Measurements from ENCODE around the gene KRT8.

The KRT8 gene

DNA sequence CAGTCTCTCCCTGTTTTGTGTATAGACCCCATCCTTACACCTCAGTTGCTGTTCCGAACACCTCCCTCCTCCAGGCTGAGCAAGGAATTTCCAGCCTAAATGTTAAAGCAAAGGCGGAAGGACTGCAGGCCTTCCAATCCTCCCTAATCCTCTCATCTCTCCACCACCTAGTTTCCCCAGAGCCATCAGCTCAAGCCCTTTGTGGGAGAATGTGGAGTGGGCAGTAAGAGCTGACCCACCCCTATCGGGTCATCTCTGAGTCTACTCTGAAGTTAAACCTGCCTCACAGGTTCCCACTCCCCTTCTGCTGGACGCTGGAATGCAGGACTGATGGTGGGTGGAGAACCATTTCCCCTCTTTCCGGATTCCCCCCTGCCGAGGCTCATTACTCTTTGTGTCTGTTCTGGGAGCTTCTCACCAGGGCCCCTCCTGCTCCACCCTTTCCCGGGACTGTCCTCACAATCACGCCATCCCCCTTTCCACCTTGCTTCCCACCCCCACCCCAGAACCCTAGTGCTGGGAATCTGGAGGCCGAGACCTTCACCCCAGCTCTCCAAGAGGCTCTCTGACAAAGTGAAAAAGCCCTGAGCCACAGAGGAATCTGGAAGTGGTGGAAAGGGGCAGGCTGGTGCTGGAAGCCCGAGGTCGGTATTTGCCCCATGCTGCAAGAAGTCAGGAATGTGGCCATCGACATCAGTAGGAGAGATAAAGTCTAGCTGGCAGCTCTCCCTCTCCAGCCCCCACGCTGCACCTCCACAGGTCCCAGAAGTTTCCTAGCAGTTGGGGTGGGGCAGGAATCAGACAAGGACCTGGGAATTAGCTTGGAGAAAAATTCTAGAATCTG is 40.7 kb upstream of the KRT8 start:
- Histone ChIP-seq H3K27me3 (replicated peaks; ENCODE audit: control insufficient read depth, insufficient read depth, low read length) (peaks cover 47% of the 10 kb centered on the region), H3K4me3 (ENCODE audit: low read length) (no peak overlapping the region)
- DNase-seq (ENCODE audit: low read depth) = peak; percentile 63

DNA sequence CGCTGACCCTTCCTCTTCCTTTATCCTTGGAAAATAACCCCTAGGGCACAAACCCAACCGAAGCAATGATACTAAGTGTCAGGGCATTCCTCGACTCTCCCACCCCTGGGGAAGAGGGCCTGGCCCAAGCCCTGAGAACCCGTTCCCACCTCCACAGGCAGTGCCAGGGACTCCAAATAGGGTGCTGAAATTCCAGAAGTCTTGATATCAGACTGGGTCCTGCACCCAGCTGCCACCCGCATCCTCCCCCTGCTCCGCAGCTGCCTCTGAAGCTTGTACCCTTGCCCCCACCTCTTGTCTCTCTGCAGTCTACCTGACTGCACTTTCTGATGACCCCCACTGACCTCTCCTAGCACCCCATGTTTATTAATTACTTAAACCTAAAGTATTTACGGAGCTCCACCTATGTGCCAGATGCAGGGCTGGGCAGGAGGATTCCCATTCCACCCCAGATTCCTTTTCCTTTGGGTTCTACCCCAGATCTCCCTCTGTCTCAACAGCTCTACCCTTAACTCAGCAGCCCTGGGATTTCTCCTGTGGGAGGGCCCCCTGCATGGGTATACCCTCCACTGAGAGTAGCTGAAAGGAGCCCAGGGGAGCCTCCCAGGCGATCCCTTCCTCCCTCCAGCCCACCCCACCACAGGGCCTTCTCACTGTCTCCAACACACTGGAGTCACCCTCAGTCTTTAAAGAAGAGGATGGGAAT is 40.0 kb upstream of the KRT8 start:
- Histone ChIP-seq H3K4me3 (ENCODE audit: low read length) (no peak overlapping the region), H3K9me3 (ENCODE audit: control insufficient read depth, low read length) (no peaks in the 10 kb centered on the region), H3K4me1 (ENCODE audit: control insufficient read depth, insufficient read depth, low read length) (peaks cover 14% of the 10 kb centered on the region), H3K9ac (ENCODE audit: low read length) (no peak overlapping the region), H3K27me3 (replicated peaks; ENCODE audit: control insufficient read depth, insufficient read depth, low read length) (peaks cover 39% of the 10 kb centered on the region), H3K36me3 (ENCODE audit: control insufficient read depth, insufficient read depth, low read length, severe bottlenecking) (no peaks in the 10 kb centered on the region)
- no peak for DNase-seq (ENCODE audit: low read depth)

More for the DNA sequence above, 40.7 kb upstream of the KRT8 start:
- Histone ChIP-seq H3K4me1 (ENCODE audit: control insufficient read depth, insufficient read depth, low read length) (peaks cover 14% of the 10 kb centered on the region), H3K9me3 (ENCODE audit: control insufficient read depth, low read length) (no peaks in the 10 kb centered on the region), H3K9ac (ENCODE audit: low read length) (no peak overlapping the region), H3K36me3 (ENCODE audit: control insufficient read depth, insufficient read depth, low read length, severe bottlenecking) (no peaks in the 10 kb centered on the region)

DNA sequence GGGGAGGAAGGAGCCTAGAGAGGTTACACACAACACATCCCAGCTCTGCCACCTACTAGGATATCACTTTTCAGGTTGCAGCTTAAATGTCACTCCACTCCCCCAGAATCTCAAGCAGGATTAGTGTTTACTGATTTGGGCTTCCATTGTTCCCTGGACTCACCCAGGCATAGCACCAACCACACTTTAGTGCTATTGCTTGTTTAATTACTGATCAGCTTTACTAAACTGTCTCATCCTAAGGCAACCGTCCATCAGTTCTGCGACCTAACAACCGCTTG is 38.0 kb upstream of the KRT8 start:
- Histone ChIP-seq H3K4me1 (ENCODE audit: control insufficient read depth, insufficient read depth, low read length) (peaks cover 14% of the 10 kb centered on the region), H3K9me3 (ENCODE audit: control insufficient read depth, low read length) (no peaks in the 10 kb centered on the region), H3K4me3 (ENCODE audit: low read length) (no peak overlapping the region), H3K36me3 (ENCODE audit: control insufficient read depth, insufficient read depth, low read length, severe bottlenecking) (no peaks in the 10 kb centered on the region), H3K27me3 (replicated peaks; ENCODE audit: control insufficient read depth, insufficient read depth, low read length) (peaks cover 33% of the 10 kb centered on the region), H3K9ac (ENCODE audit: low read length) (no peak overlapping the region)
- no peak for DNase-seq (ENCODE audit: low read depth)

DNA sequence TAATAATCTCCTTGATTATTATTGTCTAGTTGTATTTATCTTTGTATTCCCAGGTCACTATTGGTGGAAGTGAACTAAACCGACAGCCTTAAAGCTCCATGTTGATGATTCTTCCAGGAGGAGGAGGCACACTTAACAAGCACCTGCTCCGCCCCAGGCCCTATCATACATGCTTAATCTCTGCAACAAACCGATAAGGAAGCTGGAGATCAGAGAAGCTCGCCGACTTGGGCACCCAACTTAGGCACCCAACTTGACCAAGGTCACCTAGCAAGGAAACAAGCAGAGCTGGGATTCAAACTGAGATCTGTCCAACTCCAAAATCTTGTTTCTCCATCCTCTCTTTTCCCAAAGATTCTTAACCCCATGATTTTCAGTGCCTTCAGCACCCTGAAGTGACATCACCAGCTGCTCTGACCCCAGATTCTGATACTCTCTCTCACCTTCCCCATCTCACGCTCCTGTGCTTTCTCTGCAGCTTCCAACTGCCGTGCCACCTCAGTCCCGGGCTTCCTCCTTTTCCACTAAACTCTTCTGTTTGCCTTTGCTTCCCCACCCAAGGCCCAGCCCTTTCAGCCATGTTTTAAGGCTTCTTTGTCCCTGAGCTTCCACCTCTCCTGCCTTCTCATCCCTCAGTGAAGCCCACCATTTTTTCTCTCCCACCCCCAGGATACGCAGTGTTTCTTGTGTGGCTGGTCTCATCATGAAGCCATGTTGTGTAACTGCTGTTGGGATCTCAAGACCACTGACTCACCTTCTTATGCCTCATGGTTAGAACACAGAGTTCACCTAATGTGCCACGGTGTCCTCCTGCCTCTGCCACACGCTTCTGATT is 37.4 kb upstream of the KRT8 start:
- Histone ChIP-seq H3K9me3 (ENCODE audit: control insufficient read depth, low read length) (no peaks in the 10 kb centered on the region), H3K9ac (ENCODE audit: low read length) (no peak overlapping the region), H3K4me1 (ENCODE audit: control insufficient read depth, insufficient read depth, low read length) (peaks cover 14% of the 10 kb centered on the region), H3K36me3 (ENCODE audit: control insufficient read depth, insufficient read depth, low read length, severe bottlenecking) (no peaks in the 10 kb centered on the region), H3K27me3 (replicated peaks; ENCODE audit: control insufficient read depth, insufficient read depth, low read length) (peaks cover 33% of the 10 kb centered on the region), H3K4me3 (ENCODE audit: low read length) (no peak overlapping the region)
- no peak for DNase-seq (ENCODE audit: low read depth)

DNA sequence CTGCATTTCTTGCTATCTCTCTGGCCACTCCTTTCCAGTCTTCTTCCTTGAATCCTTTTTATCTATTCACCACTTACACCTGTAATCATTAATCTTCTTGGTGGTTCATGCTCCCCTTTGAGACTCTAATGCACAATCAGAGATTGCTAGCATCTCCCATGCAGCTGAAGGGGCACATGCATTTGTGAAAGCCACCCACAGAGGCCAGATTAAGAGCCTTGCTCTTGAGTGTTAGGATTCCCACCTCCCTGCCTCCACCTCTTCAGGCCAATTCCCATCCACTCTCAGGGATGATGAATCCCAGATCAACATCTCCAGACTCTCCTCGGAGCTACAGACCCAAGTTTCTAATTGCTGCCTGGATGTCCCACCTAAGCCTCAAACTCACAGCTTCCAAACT is 24.7 kb upstream of the KRT8 start:
- Histone ChIP-seq H3K36me3 (ENCODE audit: control insufficient read depth, insufficient read depth, low read length, severe bottlenecking) (no peaks in the 10 kb centered on the region), H3K27me3 (replicated peaks; ENCODE audit: control insufficient read depth, insufficient read depth, low read length) (no peaks in the 10 kb centered on the region), H3K9me3 (ENCODE audit: control insufficient read depth, low read length) (no peaks in the 10 kb centered on the region), H3K4me3 (ENCODE audit: low read length) (no peak overlapping the region), H3K4me1 (ENCODE audit: control insufficient read depth, insufficient read depth, low read length) (peaks cover 30% of the 10 kb centered on the region), H3K9ac (ENCODE audit: low read length) (no peak overlapping the region)
- DNase-seq (ENCODE audit: low read depth) = no peak

DNA sequence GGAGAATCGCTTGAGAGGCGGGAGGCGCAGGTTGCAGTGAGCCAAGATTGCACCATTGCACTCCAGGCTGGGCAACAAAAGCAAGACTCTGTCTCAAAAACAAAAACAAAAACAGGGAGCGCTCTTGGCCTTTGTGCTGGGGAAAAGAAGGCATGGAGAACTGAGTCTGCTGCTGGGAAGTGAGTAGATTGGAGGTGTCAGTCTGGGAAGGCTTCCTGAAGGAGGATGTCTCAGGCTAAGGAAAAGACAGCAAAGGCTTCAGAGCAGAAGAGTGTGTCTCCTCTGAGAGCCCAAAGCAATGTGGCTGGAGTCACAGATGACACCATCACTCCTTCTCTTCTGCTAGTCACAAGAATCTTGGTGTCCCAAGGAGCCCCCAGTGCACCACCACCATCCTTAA is 23.1 kb upstream of the KRT8 start:
- Histone ChIP-seq H3K4me3 (ENCODE audit: low read length) (no peak overlapping the region), H3K4me1 (ENCODE audit: control insufficient read depth, insufficient read depth, low read length) (peaks cover 31% of the 10 kb centered on the region), H3K27me3 (replicated peaks; ENCODE audit: control insufficient read depth, insufficient read depth, low read length) (no peaks in the 10 kb centered on the region), H3K9me3 (ENCODE audit: control insufficient read depth, low read length) (no peaks in the 10 kb centered on the region), H3K36me3 (ENCODE audit: control insufficient read depth, insufficient read depth, low read length, severe bottlenecking) (no peaks in the 10 kb centered on the region), H3K9ac (ENCODE audit: low read length) (no peak overlapping the region)
- no peak for DNase-seq (ENCODE audit: low read depth)

DNA sequence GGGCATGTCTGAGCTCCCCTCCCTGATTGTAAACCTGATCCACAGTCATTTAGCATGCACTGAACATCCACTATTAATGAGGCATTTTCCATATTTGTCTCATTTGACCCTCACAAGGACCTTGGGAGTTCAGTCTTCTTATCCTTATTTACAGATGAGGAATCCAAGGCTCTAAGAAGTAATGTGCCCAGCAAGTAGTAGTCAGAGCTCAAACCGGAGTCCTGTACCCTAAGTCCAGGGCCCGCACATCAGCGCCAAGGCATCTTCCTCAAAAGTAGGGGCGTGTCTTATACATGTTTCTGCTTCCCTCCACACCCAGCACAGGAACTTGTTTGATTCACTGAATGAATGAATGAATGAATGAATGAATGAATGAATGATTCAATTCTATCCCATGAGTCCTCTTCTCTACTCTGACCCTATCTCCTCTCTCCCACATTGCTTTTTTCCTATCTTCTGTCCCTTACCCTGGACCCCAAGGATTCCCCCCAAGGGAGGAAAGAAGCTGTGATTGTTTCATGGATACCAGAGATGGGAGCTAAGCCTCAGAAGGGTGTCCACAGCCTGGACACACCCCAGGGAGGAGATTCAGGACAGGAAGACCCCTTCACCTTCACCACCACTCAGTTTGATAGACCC is 21.8 kb upstream of the KRT8 start:
- Histone ChIP-seq H3K4me3 (ENCODE audit: low read length) (no peak overlapping the region), H3K9ac (ENCODE audit: low read length) (no peak overlapping the region), H3K9me3 (ENCODE audit: control insufficient read depth, low read length) (no peaks in the 10 kb centered on the region), H3K36me3 (ENCODE audit: control insufficient read depth, insufficient read depth, low read length, severe bottlenecking) (no peaks in the 10 kb centered on the region), H3K27me3 (replicated peaks; ENCODE audit: control insufficient read depth, insufficient read depth, low read length) (no peaks in the 10 kb centered on the region), H3K4me1 (ENCODE audit: control insufficient read depth, insufficient read depth, low read length) (peaks cover 31% of the 10 kb centered on the region)
- DNase-seq (ENCODE audit: low read depth) = no peak

DNA sequence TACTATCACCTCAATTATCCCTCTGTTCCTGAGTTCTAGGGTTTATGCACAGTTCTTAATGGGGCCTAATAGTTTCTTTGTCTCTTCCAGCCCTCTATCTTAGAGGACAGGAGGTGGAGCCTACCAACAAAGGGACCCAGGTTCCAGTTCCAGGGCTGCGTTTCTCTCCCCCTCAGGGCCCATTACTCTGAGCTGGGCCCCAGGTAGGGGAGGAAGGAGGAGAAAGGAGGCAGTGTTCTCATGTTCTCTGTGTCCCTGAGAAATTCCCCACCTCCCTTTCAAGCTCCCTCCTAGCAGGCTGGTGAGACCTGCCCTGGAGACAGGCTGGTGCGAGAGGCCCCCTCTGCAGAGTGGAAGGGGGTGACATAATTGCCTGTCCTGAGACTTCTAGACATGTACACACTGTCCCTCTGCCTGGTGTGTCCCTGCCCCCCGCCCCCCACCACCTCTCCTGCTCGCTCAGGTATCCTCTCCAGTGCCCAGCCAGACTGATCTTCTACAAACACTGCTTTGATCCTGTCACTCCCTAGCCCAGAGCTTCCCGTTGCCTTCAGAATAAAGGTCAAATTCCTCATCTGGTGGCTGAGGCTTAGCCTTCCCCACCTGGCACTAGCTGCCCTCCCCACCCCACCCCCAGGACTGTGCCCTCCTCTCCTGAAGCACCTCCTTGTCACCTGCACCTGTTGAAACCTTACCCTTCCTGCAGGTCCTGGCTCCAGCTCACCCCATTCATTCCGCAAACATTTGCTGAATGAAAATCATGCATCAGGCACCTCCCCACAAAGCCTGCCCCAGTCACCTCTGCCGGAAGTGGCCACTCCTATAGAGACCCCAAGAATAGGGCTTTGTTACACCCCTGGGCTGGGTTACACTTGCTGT is 21.1 kb upstream of the KRT8 start:
- H3K4me3 ChIP-seq (ENCODE audit: low read length) = no peak overlapping the region
- peak overlapping the region; percentile 33 for H3K9ac ChIP-seq (ENCODE audit: low read length)
- peaks cover 31% of the 10 kb centered on the region for H3K4me1 ChIP-seq (ENCODE audit: control insufficient read depth, insufficient read depth, low read length)
- H3K36me3 ChIP-seq (ENCODE audit: control insufficient read depth, insufficient read depth, low read length, severe bottlenecking) = no peaks in the 10 kb centered on the region
- H3K27me3 ChIP-seq (replicated peaks; ENCODE audit: control insufficient read depth, insufficient read depth, low read length) = no peaks in the 10 kb centered on the region
- DNase-seq (ENCODE audit: low read depth) = no peak
- H3K9me3 ChIP-seq (ENCODE audit: control insufficient read depth, low read length) = no peaks in the 10 kb centered on the region

DNA sequence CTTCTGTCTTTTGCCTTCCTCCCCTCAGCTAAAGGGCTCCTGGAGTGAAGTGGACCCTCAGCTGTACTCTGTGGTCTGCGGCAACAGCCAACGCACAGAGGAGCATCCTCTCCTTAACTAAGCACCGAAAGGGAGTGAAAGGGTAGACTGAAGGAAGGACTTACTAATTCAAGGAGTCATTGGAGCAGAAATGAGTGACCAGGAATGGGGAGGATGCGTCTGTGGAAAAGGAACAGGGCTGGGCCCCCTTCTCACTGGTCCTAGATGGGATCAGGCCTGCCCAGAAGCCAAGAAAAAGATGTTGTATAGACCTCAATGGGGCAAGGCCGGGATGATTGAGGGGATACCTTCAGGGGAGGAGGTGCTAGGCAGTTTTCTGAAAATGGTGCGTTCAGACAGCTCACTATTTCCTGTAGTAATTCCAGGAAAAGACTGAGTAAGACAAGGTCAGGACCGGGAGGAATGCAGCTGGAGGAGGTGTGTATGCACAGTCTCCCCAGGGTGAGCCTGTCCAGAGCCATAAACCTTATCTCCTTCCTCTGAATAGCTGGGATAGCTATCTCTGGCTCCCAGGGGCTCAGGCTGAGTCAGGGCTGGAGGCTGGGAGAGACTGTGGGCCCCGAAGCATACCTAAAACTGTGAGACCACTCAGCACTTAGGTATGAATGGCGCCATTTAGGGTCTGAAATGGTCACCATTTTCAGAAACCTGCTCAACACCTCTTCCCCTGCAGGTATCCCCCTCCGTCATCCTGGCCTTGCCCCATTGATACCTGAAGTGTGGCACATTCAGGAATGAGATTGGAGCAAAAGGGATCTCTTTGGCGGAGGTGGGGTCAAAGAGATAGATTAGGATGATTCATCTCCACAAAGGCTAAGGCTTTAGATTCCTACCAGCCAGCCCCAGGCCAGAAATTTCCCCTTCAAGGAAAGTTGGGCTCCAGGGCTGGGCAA is 20.2 kb upstream of the KRT8 start:
- DNase-seq (ENCODE audit: low read depth) = peak; percentile 53
- H3K9ac ChIP-seq (ENCODE audit: low read length) = peak overlapping the region; percentile 33
- H3K4me1 ChIP-seq (ENCODE audit: control insufficient read depth, insufficient read depth, low read length) = peaks cover 31% of the 10 kb centered on the region

More for the DNA sequence above, 20.2 kb upstream of the KRT8 start:
- Histone ChIP-seq H3K36me3 (ENCODE audit: control insufficient read depth, insufficient read depth, low read length, severe bottlenecking) (no peaks in the 10 kb centered on the region), H3K9me3 (ENCODE audit: control insufficient read depth, low read length) (no peaks in the 10 kb centered on the region), H3K4me3 (ENCODE audit: low read length) (no peak overlapping the region), H3K27me3 (replicated peaks; ENCODE audit: control insufficient read depth, insufficient read depth, low read length) (no peaks in the 10 kb centered on the region)
